ENCODE measurements around the gene SRD5A2. TPM values are rescaled to one million over a fixed set of nuclear protein-coding genes. Genes with fewer than 3 reads are reported as not detected.

The SRD5A2 gene, protein sequence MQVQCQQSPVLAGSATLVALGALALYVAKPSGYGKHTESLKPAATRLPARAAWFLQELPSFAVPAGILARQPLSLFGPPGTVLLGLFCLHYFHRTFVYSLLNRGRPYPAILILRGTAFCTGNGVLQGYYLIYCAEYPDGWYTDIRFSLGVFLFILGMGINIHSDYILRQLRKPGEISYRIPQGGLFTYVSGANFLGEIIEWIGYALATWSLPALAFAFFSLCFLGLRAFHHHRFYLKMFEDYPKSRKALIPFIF
- polyA plus RNA-seq (2013, experiment 1 of 2), result 0.26 TPM
- 0.30 TPM for polyA plus RNA-seq (2013, experiment 2 of 2)

DNA sequence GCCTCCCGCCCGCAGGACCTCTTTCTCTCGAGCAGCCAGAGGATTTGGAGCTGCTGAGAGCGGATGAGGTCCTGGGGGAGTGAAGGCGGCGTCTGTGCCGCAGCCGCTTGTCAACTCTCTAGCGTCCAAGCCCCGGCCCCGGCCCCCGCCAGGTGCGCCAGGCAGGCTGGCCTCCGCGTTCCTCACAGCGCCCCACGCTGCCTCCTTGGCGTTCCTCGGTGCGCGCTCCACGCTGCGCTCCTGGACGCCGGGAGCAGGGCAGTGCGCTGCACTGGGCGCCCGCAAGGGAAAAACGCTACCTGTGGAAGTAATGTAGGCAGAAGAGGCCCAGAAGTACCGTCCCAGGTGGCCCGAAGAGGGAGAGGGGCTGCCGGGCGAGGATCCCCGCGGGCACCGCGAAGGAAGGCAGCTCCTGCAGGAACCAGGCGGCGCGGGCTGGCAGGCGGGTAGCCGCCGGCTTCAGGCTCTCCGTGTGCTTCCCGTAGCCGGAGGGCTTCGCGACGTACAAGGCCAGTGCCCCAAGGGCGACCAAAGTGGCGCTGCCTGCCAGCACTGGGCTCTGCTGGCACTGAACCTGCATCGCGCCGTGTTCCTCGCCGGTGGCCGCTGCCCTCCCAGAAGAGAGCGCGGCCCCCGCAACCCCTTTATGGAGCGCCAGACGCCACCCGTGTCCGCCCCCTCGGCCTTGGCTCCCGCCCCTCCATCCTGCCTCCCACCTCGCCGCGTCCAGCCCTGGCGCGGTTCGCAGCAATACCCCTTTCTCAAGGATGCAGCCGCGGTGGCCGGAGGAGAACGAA, at the start of gene SRD5A2:
Gene SRD5A2 (minus strand): TSS at position 618 of the 797 bp plus-strand sequence. CDS start 38 bp downstream, at position 580.
- peaks cover 3% of the 10 kb centered on the region for H3K4me1 ChIP-seq (ENCODE audit: control insufficient read depth, insufficient read depth, low read length, poor library complexity, severe bottlenecking)
- H3K9me3 ChIP-seq (ENCODE audit: control insufficient read depth, low read length), result no peaks in the 10 kb centered on the region
- peak within 1 kb of the TSS; percentile 11 for H3K4me3 ChIP-seq (ENCODE audit: extremely low read depth, insufficient read depth, low read length, poor library complexity, severe bottlenecking)
- 5 to 8% methylated on average over 68 to 73 of the region's 76 CpGs for WGBS, 2 experiments (ENCODE audit: insufficient coverage in 2 of 2)
- no peaks in the 10 kb centered on the region for H3K36me3 ChIP-seq (ENCODE audit: control insufficient read depth, insufficient read depth, low read length)
- H3K27ac ChIP-seq (ENCODE audit: low read depth, low read length, severe bottlenecking), result no peak within 1 kb of the TSS

DNA sequence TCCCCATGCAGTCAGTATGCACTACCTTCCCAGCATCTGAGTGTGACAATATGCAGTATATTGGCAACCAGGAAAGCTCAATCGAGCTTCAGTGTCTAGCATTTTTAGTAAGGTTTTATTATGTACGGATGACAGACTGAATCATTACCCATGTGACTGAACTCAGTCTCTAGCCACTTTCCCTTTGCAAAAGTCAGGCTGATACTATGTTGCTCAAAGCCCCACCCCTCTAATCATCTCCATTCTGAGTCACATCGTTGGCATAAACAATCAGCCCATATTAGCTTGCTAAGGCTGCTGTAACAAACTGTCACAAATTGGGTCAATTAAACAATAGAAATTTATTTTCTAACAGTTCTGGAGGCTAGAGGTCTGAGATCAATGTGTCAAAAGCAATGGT, 25.8 kb upstream of the SRD5A2 start:
- peaks cover 4% of the 10 kb centered on the region for H3K9me3 ChIP-seq (ENCODE audit: control insufficient read depth, low read length)
- H3K4me1 ChIP-seq (ENCODE audit: control insufficient read depth, insufficient read depth, low read length, poor library complexity, severe bottlenecking), result no peaks in the 10 kb centered on the region
- WGBS, 2 experiments (ENCODE audit: insufficient coverage in 2 of 2), result 67 to 91% methylated on average over 1 to 2 of the region's 3 CpGs
- no peak overlapping the region for H3K4me3 ChIP-seq (ENCODE audit: extremely low read depth, insufficient read depth, low read length, poor library complexity, severe bottlenecking)
- H3K36me3 ChIP-seq (ENCODE audit: control insufficient read depth, insufficient read depth, low read length), result no peaks in the 10 kb centered on the region
- no peak overlapping the region for H3K27ac ChIP-seq (ENCODE audit: low read depth, low read length, severe bottlenecking)

DNA sequence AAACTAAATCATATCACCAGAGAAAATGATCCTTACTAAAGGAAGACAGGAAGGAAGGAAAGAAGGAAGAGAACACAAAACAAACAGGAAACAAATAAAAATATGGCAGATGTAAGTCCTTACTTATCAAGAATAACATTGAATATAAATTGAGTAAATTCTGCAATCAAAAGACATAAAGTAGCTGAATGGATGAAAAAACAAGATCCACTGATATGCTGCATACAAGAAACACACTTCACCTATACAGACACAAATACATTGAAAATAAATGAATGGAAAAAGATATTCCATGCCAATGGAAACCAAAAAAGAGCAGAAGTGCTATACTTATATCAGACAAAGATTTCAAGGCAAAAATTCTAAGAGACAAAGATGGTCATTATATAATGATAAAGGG, 18.0 kb upstream of the SRD5A2 start:
- Histone ChIP-seq H3K9me3 (ENCODE audit: control insufficient read depth, low read length) (no peaks in the 10 kb centered on the region), H3K27ac (ENCODE audit: low read depth, low read length, severe bottlenecking) (no peak overlapping the region), H3K4me1 (ENCODE audit: control insufficient read depth, insufficient read depth, low read length, poor library complexity, severe bottlenecking) (no peaks in the 10 kb centered on the region)

DNA sequence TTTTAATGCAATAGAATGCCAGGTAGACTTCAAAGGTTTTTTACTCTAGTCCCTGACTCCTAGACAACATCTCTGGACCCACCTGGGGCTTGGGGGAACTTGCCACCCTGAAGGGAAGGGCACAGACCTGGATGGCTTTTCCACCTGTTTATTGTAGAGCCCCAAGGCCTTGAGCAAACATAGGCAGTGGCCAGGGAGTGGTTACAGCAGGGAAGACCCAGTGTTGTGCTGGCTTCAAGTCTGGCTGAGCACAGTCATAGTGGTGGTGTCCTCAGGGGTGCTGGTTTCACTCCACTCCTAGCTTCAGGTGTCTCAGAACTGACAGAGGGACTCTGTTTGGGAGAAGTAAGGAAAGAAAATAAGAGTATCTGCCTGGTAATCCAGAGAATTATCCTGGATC, 5.5 kb upstream of the SRD5A2 start:
- Histone ChIP-seq H3K36me3 (ENCODE audit: control insufficient read depth, insufficient read depth, low read length) (no peaks in the 10 kb centered on the region), H3K4me3 (ENCODE audit: extremely low read depth, insufficient read depth, low read length, poor library complexity, severe bottlenecking) (no peak overlapping the region), H3K9me3 (ENCODE audit: control insufficient read depth, low read length) (no peaks in the 10 kb centered on the region), H3K27ac (ENCODE audit: low read depth, low read length, severe bottlenecking) (no peak overlapping the region), H3K4me1 (ENCODE audit: control insufficient read depth, insufficient read depth, low read length, poor library complexity, severe bottlenecking) (no peaks in the 10 kb centered on the region)

More for the DNA sequence above, 18.0 kb upstream of the SRD5A2 start:
- no peaks in the 10 kb centered on the region for H3K36me3 ChIP-seq (ENCODE audit: control insufficient read depth, insufficient read depth, low read length)
- no peak overlapping the region for H3K4me3 ChIP-seq (ENCODE audit: extremely low read depth, insufficient read depth, low read length, poor library complexity, severe bottlenecking)

DNA sequence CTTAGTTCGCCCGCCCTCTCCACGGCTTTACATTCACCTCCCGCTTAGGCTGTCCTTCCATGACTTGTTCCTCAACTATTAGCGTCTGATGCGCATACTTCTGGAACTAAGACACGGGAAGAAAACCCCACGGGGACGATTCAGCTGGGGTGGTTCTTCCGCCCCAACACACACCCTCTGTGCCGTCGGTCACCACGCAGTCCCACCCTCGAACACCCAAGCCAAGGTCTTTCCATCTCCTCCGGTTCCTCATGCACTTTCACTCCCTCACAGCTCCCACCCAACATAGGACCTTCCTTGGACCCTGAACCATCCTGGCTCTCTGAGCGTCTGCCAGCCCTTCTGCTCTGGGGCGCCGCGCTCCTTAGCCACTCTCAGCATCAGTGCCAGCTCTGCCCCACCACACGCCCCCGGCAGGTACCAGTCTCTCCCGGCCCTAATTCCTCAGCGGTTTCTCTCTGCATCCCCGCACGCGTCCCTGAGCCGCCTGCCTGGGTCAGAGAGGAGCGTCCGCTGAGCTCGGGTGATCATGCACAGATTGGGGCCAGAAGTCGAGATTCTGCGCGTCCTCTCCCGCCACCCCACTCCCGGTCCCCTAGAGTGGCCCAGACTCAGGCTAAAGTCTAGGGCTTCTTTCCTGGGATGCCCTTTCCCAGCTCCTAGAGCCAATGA, 522 bp upstream of the SRD5A2 start:
- no peak overlapping the region for H3K4me3 ChIP-seq (ENCODE audit: extremely low read depth, insufficient read depth, low read length, poor library complexity, severe bottlenecking)
- WGBS, 2 experiments (ENCODE audit: insufficient coverage in 2 of 2), result 84 to 90% methylated on average over 32 to 35 of the region's 35 CpGs
- peaks cover 3% of the 10 kb centered on the region for H3K4me1 ChIP-seq (ENCODE audit: control insufficient read depth, insufficient read depth, low read length, poor library complexity, severe bottlenecking)
- H3K27ac ChIP-seq (ENCODE audit: low read depth, low read length, severe bottlenecking), result no peak overlapping the region
- H3K9me3 ChIP-seq (ENCODE audit: control insufficient read depth, low read length), result no peaks in the 10 kb centered on the region
- H3K36me3 ChIP-seq (ENCODE audit: control insufficient read depth, insufficient read depth, low read length), result no peaks in the 10 kb centered on the region

DNA sequence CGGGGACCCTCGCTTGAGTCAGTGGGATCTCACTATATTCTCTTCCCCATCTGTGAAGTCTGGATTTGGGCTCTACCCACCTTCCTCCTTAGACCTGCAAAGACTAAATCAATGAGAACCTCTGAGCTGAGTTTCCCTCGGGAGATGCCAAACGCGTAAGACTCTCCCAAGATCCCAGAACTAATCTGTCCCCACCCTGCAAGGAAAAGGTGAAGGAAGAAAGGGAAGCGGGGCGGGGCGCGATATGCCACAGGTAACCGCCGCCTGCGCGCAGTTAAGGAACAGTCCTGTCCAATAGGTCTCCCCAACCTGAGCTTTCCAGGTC, 780 bp downstream of the SRD5A2 start:
- H3K27ac ChIP-seq (ENCODE audit: low read depth, low read length, severe bottlenecking), result no peak overlapping the region

DNA sequence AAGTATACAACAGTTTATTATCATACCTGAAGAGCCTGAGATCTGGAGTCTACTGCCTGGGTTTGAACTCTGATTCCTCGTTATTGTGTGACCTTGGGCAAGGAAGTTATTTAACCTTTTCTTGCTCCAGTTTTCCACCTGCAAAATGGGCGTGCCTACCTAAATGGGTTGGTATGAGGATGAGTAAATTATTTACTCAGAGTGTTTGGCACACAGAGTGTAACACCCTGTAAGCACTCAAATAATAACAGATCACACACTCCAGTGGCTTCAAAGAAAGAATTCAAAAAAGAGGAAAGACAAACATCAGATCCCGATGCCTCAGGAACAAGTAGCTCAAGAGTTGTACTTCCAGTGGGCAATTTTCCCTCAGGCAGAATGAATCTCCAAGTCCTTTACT, 2.4 kb downstream of the SRD5A2 start:
- H3K4me1 ChIP-seq (ENCODE audit: control insufficient read depth, insufficient read depth, low read length, poor library complexity, severe bottlenecking), result peaks cover 3% of the 10 kb centered on the region
- no peak overlapping the region for H3K4me3 ChIP-seq (ENCODE audit: extremely low read depth, insufficient read depth, low read length, poor library complexity, severe bottlenecking)
- H3K9me3 ChIP-seq (ENCODE audit: control insufficient read depth, low read length), result no peaks in the 10 kb centered on the region
- H3K27ac ChIP-seq (ENCODE audit: low read depth, low read length, severe bottlenecking), result no peak overlapping the region
- WGBS, 2 experiments (ENCODE audit: insufficient coverage in 2 of 2), result 86 to 100% methylated on average over 1 of the region's 3 CpGs
- H3K36me3 ChIP-seq (ENCODE audit: control insufficient read depth, insufficient read depth, low read length), result no peaks in the 10 kb centered on the region

More for the DNA sequence above, 780 bp downstream of the SRD5A2 start:
- WGBS, 2 experiments (ENCODE audit: insufficient coverage in 2 of 2), result 4 to 28% methylated on average over 5 to 8 of the region's 13 CpGs
- H3K4me1 ChIP-seq (ENCODE audit: control insufficient read depth, insufficient read depth, low read length, poor library complexity, severe bottlenecking), result peaks cover 3% of the 10 kb centered on the region
- H3K4me3 ChIP-seq (ENCODE audit: extremely low read depth, insufficient read depth, low read length, poor library complexity, severe bottlenecking), result no peak overlapping the region
- no peaks in the 10 kb centered on the region for H3K36me3 ChIP-seq (ENCODE audit: control insufficient read depth, insufficient read depth, low read length)
- H3K9me3 ChIP-seq (ENCODE audit: control insufficient read depth, low read length), result no peaks in the 10 kb centered on the region

DNA sequence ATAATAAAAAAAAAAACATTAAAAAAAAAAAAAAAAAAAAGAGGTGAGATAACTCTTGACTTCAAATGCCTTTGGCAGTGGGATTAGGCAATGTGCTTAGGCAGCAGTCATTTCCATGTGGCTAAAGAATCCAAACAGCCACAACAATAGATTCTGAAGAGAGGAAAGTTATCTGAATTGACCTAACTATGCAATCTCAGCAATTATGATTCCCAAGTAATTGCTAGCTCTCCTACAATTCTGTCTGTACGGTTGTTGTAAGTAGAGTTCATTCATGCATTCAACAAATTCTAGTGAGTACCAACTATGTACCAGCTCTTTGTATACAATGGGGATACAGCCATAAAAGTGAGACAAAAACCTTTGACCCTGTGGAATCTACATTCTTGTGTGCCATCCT, 3.6 kb downstream of the SRD5A2 start:
- no CpG with 5 or more reads among the region's 1 CpG for WGBS, 2 experiments (ENCODE audit: insufficient coverage in 2 of 2)
- Histone ChIP-seq H3K4me3 (ENCODE audit: extremely low read depth, insufficient read depth, low read length, poor library complexity, severe bottlenecking) (no peak overlapping the region), H3K9me3 (ENCODE audit: control insufficient read depth, low read length) (no peaks in the 10 kb centered on the region), H3K36me3 (ENCODE audit: control insufficient read depth, insufficient read depth, low read length) (no peaks in the 10 kb centered on the region), H3K27ac (ENCODE audit: low read depth, low read length, severe bottlenecking) (no peak overlapping the region), H3K4me1 (ENCODE audit: control insufficient read depth, insufficient read depth, low read length, poor library complexity, severe bottlenecking) (peaks cover 3% of the 10 kb centered on the region)

DNA sequence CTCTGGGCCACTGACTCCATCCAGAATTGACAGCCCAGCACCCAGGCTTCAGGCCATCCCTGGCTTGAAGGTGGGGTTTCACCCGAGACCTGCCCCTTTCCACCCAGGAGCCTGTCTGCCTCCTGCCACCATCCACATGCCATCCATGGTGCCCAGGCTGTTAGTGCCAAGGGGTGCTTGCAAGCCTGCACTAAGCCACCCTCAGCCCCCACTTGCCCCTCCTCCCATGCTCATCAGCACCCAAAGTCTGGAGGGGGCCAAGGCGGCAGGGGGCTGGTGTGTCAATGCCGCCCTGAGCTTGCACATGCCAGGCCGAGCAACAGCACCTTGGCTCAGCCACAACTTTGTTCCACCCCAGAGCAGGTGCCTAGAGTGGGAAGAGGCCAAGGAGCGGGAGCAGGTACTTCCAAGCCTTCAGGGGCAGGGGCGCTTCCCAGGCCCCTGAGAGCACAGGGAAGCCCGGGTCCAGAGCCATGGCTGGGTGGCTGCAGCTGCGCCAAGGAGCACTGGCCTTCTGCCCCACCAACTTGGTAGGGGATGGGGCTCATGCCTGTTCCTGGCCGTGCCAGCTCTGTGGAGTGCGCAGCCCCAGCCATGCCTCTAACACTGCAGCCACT, 12.0 kb downstream of the SRD5A2 start:
- no peak overlapping the region for H3K27ac ChIP-seq (ENCODE audit: low read depth, low read length, severe bottlenecking)
- no peaks in the 10 kb centered on the region for H3K9me3 ChIP-seq (ENCODE audit: control insufficient read depth, low read length)
- H3K36me3 ChIP-seq (ENCODE audit: control insufficient read depth, insufficient read depth, low read length), result no peaks in the 10 kb centered on the region
- no peaks in the 10 kb centered on the region for H3K4me1 ChIP-seq (ENCODE audit: control insufficient read depth, insufficient read depth, low read length, poor library complexity, severe bottlenecking)
- H3K4me3 ChIP-seq (ENCODE audit: extremely low read depth, insufficient read depth, low read length, poor library complexity, severe bottlenecking), result no peak overlapping the region
- 85 to 95% methylated on average over 4 to 8 of the region's 10 CpGs for WGBS, 2 experiments (ENCODE audit: insufficient coverage in 2 of 2)

DNA sequence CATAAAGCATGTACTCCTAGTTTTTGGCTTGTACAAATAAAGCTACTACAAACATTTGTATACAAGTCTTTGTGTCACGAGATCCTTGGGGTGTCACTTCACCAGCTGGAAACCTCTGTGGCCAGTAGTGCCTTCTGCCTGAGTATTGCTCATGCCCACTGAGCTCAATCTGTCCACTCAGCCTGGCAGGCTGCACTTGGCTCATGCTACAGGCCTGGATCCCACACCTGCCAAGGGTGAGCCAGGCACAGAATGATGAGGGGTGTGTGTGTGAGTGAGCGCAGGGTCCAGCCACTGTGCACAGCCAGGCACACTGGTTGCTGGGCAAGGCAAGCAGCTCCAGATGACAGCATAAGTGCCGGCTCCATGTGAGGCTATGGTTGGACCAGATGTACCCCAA, 13.1 kb downstream of the SRD5A2 start:
- H3K4me3 ChIP-seq (ENCODE audit: extremely low read depth, insufficient read depth, low read length, poor library complexity, severe bottlenecking), result no peak overlapping the region
- H3K4me1 ChIP-seq (ENCODE audit: control insufficient read depth, insufficient read depth, low read length, poor library complexity, severe bottlenecking), result no peaks in the 10 kb centered on the region
- WGBS, 2 experiments (ENCODE audit: insufficient coverage in 2 of 2), result 86 to 90% methylated on average over 2 to 3 of the region's 3 CpGs
- no peaks in the 10 kb centered on the region for H3K9me3 ChIP-seq (ENCODE audit: control insufficient read depth, low read length)
- no peak overlapping the region for H3K27ac ChIP-seq (ENCODE audit: low read depth, low read length, severe bottlenecking)
- no peaks in the 10 kb centered on the region for H3K36me3 ChIP-seq (ENCODE audit: control insufficient read depth, insufficient read depth, low read length)

Measured in mesodermal cell (in vitro differentiated cells).